Measurements from ENCODE around the gene RIMKLA.

DNA sequence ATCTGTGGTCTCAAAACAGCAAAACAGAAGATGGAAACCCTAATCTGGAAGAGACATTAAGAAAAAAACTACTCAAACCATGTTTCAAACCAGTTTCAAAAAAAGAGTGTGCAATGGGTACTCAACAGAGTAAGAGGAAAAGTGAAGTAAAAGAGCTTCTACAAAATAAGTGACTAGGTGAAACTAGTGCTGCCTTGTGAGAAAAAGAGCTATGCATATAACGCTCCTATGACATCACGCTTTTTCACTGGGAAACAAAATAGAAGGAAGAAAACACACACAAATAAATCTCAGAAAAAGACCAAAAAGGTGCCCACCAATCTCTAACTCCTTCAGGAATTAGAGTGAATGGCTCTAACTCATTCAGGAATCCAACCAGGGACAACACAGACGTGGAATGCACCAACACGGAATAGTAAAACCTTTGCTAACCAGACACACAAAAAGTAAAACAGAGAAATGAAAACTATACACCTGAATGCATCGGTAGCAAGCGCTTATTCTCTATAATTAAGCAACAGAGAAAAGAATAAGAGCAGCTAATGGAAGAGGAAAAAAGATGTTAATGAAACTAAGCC lies 46.8 kb upstream of the RIMKLA start:
- TF ChIP-seq, protein P1, sequence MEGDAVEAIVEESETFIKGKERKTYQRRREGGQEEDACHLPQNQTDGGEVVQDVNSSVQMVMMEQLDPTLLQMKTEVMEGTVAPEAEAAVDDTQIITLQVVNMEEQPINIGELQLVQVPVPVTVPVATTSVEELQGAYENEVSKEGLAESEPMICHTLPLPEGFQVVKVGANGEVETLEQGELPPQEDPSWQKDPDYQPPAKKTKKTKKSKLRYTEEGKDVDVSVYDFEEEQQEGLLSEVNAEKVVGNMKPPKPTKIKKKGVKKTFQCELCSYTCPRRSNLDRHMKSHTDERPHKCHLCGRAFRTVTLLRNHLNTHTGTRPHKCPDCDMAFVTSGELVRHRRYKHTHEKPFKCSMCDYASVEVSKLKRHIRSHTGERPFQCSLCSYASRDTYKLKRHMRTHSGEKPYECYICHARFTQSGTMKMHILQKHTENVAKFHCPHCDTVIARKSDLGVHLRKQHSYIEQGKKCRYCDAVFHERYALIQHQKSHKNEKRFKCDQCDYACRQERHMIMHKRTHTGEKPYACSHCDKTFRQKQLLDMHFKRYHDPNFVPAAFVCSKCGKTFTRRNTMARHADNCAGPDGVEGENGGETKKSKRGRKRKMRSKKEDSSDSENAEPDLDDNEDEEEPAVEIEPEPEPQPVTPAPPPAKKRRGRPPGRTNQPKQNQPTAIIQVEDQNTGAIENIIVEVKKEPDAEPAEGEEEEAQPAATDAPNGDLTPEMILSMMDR (IDR thresholded peaks at IDR 0.05), result no peak
- no peak for TF ChIP-seq ZFX (IDR thresholded peaks at IDR 0.05; ENCODE audit: borderline replicate concordance)
